GM21526 (cell line): ENCODE data around the gene MRAP.

ENCODE experiments used
- ATAC-seq: cut with Tn5 transposase; IDR thresholded peaks from one replicate; pipeline ENCODE4 v1.9.1; 2021; ENCODE audit warnings: moderate library complexity; ENCODE audit not compliant: unreplicated experiment, low FRiP score

The MRAP gene

GRCh38 chr21:32347351-32347750 lies 48.7 kb downstream of the MRAP start:
- ATAC-seq = no peak

- ATAC-seq = no peak
Observed at GRCh38 chr21:32347977-32348376, 49.3 kb downstream of the MRAP start.

GRCh38 chr21:32348604-32349332 lies 50.1 kb downstream of the MRAP start:
- no peak for ATAC-seq

- ATAC-seq = no peak
Observed at GRCh38 chr21:32349333-32349944, 50.8 kb downstream of the MRAP start.

GRCh38 chr21:32350211-32350980 lies 51.7 kb downstream of the MRAP start:
- no peak for ATAC-seq

GRCh38 chr21:32350981-32351380 lies 52.3 kb downstream of the MRAP start:
- no peak for ATAC-seq

GRCh38 chr21:32351428-32351827 lies 52.8 kb downstream of the MRAP start:
- ATAC-seq = no peak

- no peak for ATAC-seq
Observed at GRCh38 chr21:32352526-32352925, 53.9 kb downstream of the MRAP start.

GRCh38 chr21:32353002-32353711 lies 54.5 kb downstream of the MRAP start:
- no peak for ATAC-seq

- no peak for ATAC-seq
Observed at GRCh38 chr21:32356874-32357395, 58.3 kb downstream of the MRAP start.

- ATAC-seq = no peak
Observed at GRCh38 chr21:32359719-32360260, 61.1 kb downstream of the MRAP start.

GRCh38 chr21:32360401-32360975 lies 61.8 kb downstream of the MRAP start:
- no peak for ATAC-seq
